Keratinocyte (primary cell): ENCODE data around the gene FIZ1.

Experiments
- EZH2 ChIP-seq: IDR thresholded peaks from one replicate; pipeline ENCODE4 v1.6.1; 2012; ENCODE audit warnings: inconsistent platforms, mild to moderate bottlenecking, low read length, moderate library complexity
- TF ChIP-seq, protein P1 (sequence below), 3 experiments: IDR thresholded peaks in 1 of 3; conservative IDR thresholded peaks in 1 of 3; optimal IDR thresholded peaks in 1 of 3; 2 replicates in 2 of 3; 3 replicates in 1 of 3; pipeline versions ENCODE3 to v1.5.1; 2011; ENCODE audit warnings: low read length in 3 of 3, mild to moderate bottlenecking in 3 of 3, moderate library complexity in 2 of 3, control low read depth in 1 of 3, inconsistent platforms in 1 of 3; ENCODE audit not compliant: insufficient read depth in 2 of 3; ENCODE audit errors: extremely low read depth in 1 of 3

DNA sequence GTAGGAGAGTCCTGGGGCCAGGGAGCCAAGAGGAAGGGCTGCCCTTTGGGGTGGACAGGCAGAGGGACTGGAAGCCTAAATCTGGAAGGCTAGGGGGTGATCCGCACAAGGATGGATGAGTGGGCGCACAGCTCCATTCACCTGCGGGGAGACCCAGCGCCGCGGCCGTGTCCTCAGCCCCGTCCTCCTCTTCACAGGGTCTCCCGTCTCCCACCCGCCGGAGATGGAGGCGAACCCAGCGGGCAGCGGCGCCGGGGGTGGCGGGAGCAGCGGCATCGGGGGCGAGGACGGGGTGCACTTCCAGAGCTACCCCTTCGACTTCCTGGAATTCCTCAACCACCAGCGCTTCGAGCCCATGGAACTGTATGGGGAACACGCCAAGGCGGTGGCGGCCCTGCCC, 14.1 kb upstream of the FIZ1 start:
- TF ChIP-seq, protein P1, sequence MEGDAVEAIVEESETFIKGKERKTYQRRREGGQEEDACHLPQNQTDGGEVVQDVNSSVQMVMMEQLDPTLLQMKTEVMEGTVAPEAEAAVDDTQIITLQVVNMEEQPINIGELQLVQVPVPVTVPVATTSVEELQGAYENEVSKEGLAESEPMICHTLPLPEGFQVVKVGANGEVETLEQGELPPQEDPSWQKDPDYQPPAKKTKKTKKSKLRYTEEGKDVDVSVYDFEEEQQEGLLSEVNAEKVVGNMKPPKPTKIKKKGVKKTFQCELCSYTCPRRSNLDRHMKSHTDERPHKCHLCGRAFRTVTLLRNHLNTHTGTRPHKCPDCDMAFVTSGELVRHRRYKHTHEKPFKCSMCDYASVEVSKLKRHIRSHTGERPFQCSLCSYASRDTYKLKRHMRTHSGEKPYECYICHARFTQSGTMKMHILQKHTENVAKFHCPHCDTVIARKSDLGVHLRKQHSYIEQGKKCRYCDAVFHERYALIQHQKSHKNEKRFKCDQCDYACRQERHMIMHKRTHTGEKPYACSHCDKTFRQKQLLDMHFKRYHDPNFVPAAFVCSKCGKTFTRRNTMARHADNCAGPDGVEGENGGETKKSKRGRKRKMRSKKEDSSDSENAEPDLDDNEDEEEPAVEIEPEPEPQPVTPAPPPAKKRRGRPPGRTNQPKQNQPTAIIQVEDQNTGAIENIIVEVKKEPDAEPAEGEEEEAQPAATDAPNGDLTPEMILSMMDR (optimal IDR thresholded peaks at IDR 0.05 in 1 of 3, IDR thresholded peaks at IDR 0.05 in 1 of 3, conservative IDR thresholded peaks at IDR 0.05 in 1 of 3; ENCODE audit: extremely low read depth in 1 of 3, insufficient read depth in 2 of 3, low read length in 3 of 3): no peak
- TF ChIP-seq EZH2: no peak
